ENCODE data around the gene SCTR. TPM values are rescaled to one million over a fixed set of nuclear protein-coding genes. Genes with fewer than 3 reads are reported as not detected.

Gene SCTR
- total RNA-seq, 2 experiments from 2014 or later = not detected

DNA sequence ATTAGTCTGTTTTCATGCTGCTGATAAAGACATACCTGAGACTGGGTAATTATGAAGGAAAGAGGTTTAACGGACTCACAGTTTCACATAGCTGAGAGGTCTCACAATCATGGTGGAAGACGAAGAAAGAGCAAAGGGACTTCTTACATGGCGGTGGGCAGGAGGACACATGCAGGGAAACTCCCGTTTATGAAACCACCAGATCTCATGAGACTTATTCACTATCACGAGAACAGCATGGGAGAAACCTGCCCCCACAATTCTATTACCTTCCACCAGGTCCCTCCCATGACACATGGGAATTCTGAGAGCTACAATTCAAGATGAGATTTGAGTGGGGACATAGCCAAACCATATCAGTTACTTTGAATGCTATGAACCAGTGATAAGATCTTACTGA is 44.1 kb downstream of the SCTR start:
- no peaks in the 10 kb centered on the region for H3K36me3 Mint-ChIP-seq (ENCODE audit: low read depth)
- intact Hi-C loops (cut with micrococcal nuclease) = no loop called here
- TF ChIP-seq, protein P1, sequence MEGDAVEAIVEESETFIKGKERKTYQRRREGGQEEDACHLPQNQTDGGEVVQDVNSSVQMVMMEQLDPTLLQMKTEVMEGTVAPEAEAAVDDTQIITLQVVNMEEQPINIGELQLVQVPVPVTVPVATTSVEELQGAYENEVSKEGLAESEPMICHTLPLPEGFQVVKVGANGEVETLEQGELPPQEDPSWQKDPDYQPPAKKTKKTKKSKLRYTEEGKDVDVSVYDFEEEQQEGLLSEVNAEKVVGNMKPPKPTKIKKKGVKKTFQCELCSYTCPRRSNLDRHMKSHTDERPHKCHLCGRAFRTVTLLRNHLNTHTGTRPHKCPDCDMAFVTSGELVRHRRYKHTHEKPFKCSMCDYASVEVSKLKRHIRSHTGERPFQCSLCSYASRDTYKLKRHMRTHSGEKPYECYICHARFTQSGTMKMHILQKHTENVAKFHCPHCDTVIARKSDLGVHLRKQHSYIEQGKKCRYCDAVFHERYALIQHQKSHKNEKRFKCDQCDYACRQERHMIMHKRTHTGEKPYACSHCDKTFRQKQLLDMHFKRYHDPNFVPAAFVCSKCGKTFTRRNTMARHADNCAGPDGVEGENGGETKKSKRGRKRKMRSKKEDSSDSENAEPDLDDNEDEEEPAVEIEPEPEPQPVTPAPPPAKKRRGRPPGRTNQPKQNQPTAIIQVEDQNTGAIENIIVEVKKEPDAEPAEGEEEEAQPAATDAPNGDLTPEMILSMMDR (IDR thresholded peaks at IDR 0.05) = no peak
- peaks cover 6% of the 10 kb centered on the region for H3K27me3 Mint-ChIP-seq
- no peaks in the 10 kb centered on the region for H3K4me1 Mint-ChIP-seq (ENCODE audit: low read depth)
- DNase-seq (no peak), ATAC-seq (no peak)
- POLR2A ChIA-PET = no interaction called here
- CTCF ChIA-PET = no interaction called here
- H3K27ac Mint-ChIP-seq = no peak overlapping the region
- H3K4me3 Mint-ChIP-seq = no peak overlapping the region
- no peaks in the 10 kb centered on the region for H3K9me3 Mint-ChIP-seq

DNA sequence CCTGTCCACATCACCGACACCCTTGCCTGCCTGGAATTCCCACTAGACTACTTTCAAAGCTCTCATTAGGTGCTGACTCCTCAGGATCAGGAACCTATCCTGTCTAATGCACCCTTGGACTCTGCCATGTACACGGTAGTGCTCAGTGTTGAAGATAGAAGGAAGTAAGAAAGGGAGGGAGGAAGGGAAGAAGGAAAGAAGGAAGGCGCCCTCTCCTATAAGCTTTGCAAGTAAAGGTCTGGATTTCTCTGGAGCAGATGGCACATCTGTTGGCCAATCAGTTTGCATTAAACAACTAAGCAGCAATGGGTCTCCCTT is 45.3 kb downstream of the SCTR start:
- H3K9me3 Mint-ChIP-seq = no peaks in the 10 kb centered on the region

DNA sequence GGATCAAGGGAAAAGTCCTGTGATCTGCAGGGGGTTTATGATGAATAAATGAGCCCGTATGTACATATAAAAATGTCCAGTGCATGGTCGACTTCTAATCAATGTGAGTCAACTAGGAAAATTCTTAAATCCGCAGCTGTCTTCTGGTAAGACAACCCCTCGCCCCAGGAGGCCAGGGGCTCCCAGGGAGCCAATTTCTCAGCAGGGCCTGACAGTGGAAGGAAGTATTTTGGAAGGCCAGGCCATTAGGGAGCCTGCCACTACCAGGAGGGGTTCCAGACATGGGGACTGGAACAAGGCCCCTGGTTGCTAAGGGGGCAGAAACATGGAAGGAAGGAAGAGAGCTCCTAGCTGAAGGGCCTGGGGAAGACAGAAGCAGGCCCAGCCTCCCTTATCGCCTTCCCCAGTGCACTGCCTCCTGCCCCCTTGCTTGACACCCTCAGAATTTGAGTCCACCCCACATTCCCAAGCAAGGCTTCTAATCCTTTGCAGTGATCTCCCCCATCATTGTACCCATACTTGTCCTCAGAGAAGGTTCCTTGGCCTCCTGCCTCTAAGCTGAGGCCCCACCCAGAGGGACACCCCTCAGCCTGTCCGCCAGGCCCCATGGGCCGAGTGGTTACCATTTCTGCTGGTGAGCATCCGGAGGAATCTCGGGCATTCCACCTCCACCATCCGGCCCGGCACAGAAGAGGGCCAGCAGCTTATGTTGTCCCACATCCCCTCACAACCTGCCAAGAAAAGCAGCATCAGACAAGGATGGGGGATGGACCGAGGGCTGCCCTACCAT is 45.9 kb downstream of the SCTR start:
- Mint-ChIP-seq H3K4me3 (no peak overlapping the region), H3K9me3 (no peaks in the 10 kb centered on the region), H3K4me1 (ENCODE audit: low read depth) (no peaks in the 10 kb centered on the region), H3K27me3 (peaks cover 6% of the 10 kb centered on the region), H3K36me3 (ENCODE audit: low read depth) (no peaks in the 10 kb centered on the region), H3K27ac (no peak overlapping the region)
- ATAC-seq (no peak), DNase-seq (no peak)
- ChIA-PET CTCF (interaction anchor here (0.8 to 3.3 kb wide), 4 partner anchors 11 to 245 kb away, joined by 3 to 20 read pairs (median 4); no protein-coding TSS in a partner anchor), POLR2A (no interaction called here)
- TF ChIP-seq, protein P1 (IDR thresholded peaks at IDR 0.05) = no peak
- intact Hi-C loops (cut with micrococcal nuclease) = loop anchor here (5.0 kb wide), 1 partner anchor 71 kb away; no protein-coding TSS in a partner anchor

More for the DNA sequence above, 45.3 kb downstream of the SCTR start:
- TF ChIP-seq, protein P1 (IDR thresholded peaks at IDR 0.05) = no peak
- no peak overlapping the region for H3K4me3 Mint-ChIP-seq
- CTCF ChIA-PET = interaction anchor here (0.8 kb wide), 1 partner anchor 245 kb away, joined by 3 read pairs; no protein-coding TSS in a partner anchor
- peaks cover 6% of the 10 kb centered on the region for H3K27me3 Mint-ChIP-seq
- ATAC-seq (no peak), DNase-seq (no peak)
- no peaks in the 10 kb centered on the region for H3K36me3 Mint-ChIP-seq (ENCODE audit: low read depth)
- no peaks in the 10 kb centered on the region for H3K4me1 Mint-ChIP-seq (ENCODE audit: low read depth)
- POLR2A ChIA-PET = no interaction called here
- no peak overlapping the region for H3K27ac Mint-ChIP-seq
- intact Hi-C loops (cut with micrococcal nuclease) = loop anchor here (5.0 kb wide), 1 partner anchor 72 kb away; no protein-coding TSS in a partner anchor

DNA sequence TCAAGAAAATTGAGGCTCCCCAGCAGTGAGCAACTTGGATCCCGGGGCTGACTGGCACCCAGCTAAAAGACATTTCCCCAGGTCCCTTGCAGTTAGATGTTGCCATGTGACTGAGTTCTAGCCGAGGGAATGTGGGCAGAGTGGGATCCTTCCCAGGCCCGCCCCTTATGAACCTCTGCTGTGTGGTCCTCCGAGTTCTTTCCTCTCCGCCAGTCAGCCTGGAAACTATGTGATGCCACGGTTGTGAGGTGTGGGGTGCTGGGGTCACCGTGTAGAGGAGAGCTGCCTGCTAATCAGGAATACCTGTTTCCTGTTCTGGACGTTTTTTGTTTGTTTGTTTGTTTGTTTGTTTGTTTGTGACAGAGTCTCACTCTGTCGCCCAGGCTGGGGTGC is 47.2 kb downstream of the SCTR start:
- Mint-ChIP-seq H3K4me1 (ENCODE audit: low read depth) (no peaks in the 10 kb centered on the region), H3K9me3 (no peaks in the 10 kb centered on the region), H3K36me3 (ENCODE audit: low read depth) (no peaks in the 10 kb centered on the region), H3K27ac (no peak overlapping the region), H3K4me3 (no peak overlapping the region), H3K27me3 (peaks cover 6% of the 10 kb centered on the region)
- intact Hi-C loops (cut with micrococcal nuclease) = loop anchor here (5.0 kb wide), 1 partner anchor 70 kb away; no protein-coding TSS in a partner anchor
- POLR2A ChIA-PET = no interaction called here
- ATAC-seq (no peak), DNase-seq (no peak)
- CTCF ChIA-PET = interaction anchor here (0.8 to 3.3 kb wide), 23 partner anchors 8 to 595 kb away, joined by 3 to 20 read pairs (median 4); no protein-coding TSS in a partner anchor
- TF ChIP-seq, protein P1 (IDR thresholded peaks at IDR 0.05) = no peak

Data from activated CD8-positive, alpha-beta T cell treated with anti-CD3 and anti-CD28 coated beads for 36 hours (primary cell).